Measurements from ENCODE around the gene ACADVL.

DNA sequence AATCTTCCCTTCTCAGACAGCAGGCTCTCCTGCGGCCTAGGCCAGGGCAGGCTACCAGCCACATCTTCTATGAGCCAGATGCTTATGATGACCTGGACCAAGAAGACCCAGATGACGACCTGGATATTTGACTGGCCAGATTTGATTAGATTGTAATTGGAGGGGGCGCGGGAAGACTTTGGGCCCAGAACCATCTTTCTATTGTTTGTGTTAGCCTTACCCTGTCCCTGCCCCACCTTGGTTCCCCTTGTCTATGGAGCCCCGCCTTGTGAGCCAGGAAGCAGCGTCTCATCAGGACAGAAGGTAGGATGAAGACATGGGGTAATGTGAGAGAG, 39.8 kb downstream of the ACADVL start:
- TF ChIP-seq, protein P1, sequence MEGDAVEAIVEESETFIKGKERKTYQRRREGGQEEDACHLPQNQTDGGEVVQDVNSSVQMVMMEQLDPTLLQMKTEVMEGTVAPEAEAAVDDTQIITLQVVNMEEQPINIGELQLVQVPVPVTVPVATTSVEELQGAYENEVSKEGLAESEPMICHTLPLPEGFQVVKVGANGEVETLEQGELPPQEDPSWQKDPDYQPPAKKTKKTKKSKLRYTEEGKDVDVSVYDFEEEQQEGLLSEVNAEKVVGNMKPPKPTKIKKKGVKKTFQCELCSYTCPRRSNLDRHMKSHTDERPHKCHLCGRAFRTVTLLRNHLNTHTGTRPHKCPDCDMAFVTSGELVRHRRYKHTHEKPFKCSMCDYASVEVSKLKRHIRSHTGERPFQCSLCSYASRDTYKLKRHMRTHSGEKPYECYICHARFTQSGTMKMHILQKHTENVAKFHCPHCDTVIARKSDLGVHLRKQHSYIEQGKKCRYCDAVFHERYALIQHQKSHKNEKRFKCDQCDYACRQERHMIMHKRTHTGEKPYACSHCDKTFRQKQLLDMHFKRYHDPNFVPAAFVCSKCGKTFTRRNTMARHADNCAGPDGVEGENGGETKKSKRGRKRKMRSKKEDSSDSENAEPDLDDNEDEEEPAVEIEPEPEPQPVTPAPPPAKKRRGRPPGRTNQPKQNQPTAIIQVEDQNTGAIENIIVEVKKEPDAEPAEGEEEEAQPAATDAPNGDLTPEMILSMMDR (IDR thresholded peaks at IDR 0.05; ENCODE audit: low read length) = no peak
- no peak for TF ChIP-seq EZH2 (IDR thresholded peaks at IDR 0.05; ENCODE audit: borderline replicate concordance, low read length)

Measured in OCI-LY1 (cell line).